GM12891 (cell line): ENCODE results near the gene PITRM1.

ENCODE experiments used
- DNase-seq: peaks from one replicate; pipeline ENCODE4 v3.0.0; 2011; ENCODE audit warnings: low spot score; ENCODE audit not compliant: insufficient read length
- FAIRE-seq: peaks from 2 replicates; lab custom pipeline; 2011; peaks lifted over from hg19 to GRCh38; lab: Jason Lieb, UNC
- PAX5 ChIP-seq: IDR thresholded peaks from 2 replicates; pipeline ENCODE4 v1.6.1; 2011; ENCODE audit warnings: low read length, moderate library complexity, mild to moderate bottlenecking; ENCODE audit not compliant: insufficient read depth, severe bottlenecking
- POLR2A ChIP-seq: IDR thresholded peaks from 2 replicates; pipeline ENCODE4 v1.6.1; 2011; ENCODE audit warnings: low read depth, low read length, control low read depth
- POLR2AphosphoS5 ChIP-seq: IDR thresholded peaks from 2 replicates; pipeline ENCODE4 v1.6.1; 2011; ENCODE audit warnings: low read depth, low read length, control low read depth
- POU2F2 ChIP-seq: IDR thresholded peaks from 2 replicates; pipeline ENCODE4 v1.6.1; 2011; ENCODE audit warnings: low read depth, mild to moderate bottlenecking, control low read depth, low read length, moderate library complexity
- SPI1 ChIP-seq: IDR thresholded peaks from 2 replicates; pipeline ENCODE4 v1.6.1; 2011; ENCODE audit warnings: low read depth, low read length, control low read depth
- TAF1 ChIP-seq: IDR thresholded peaks from 2 replicates; pipeline ENCODE4 v1.6.1; 2011; ENCODE audit warnings: low read depth, low read length, control low read depth

PITRM1 gene

GRCh38 chr10:3150961-3151360 is 21.6 kb downstream of the PITRM1 start:
- no peak for FAIRE-seq

GRCh38 chr10:3150366-3150765 is 22.2 kb downstream of the PITRM1 start:
- FAIRE-seq, result no peak
- DNase-seq, result no peak
- TF ChIP-seq POLR2A, result no peak
- no peak for TF ChIP-seq PAX5
- TF ChIP-seq SPI1, result no peak
- TF ChIP-seq TAF1, result no peak

More at GRCh38 chr10:3150961-3151360, 21.6 kb downstream of the PITRM1 start:
- DNase-seq, result no peak
- no peak for TF ChIP-seq SPI1
- no peak for TF ChIP-seq TAF1
- no peak for TF ChIP-seq POLR2AphosphoS5
- no peak for TF ChIP-seq POLR2A
- TF ChIP-seq POU2F2, result no peak
- no peak for TF ChIP-seq PAX5

- FAIRE-seq, result no peak
- DNase-seq, result no peak
These were observed 22.7 kb downstream of the PITRM1 start for GRCh38 chr10:3149918-3150317.

DNA sequence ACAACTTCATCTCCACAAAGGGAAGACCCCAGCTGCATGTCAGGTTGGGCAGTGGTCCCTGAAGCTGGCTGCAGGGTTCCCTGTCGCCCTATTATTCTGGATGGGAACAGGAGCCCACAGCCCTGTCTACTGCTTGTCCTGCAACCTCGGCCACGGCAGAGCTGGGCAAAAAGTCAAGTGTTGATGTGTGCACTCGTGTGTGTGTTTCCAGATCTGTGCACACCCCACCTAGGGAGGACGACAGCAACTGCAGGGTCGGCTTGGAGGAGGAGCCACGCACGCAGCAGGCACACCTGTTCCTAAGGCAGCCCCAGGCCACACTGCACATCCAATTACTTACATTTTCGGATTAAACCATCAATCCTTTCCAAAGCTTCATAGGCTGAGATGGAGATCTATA is 23.6 kb downstream of the PITRM1 start:
- DNase-seq (no peak), FAIRE-seq (no peak)
- no peak for TF ChIP-seq PAX5
- TF ChIP-seq TAF1, result no peak
- TF ChIP-seq POLR2AphosphoS5, result no peak
- TF ChIP-seq POU2F2, result no peak
- TF ChIP-seq SPI1, result no peak
- TF ChIP-seq POLR2A, result no peak

More at GRCh38 chr10:3149918-3150317, 22.7 kb downstream of the PITRM1 start:
- no peak for TF ChIP-seq TAF1
- TF ChIP-seq PAX5, result no peak
- no peak for TF ChIP-seq POU2F2
- no peak for TF ChIP-seq SPI1
- TF ChIP-seq POLR2A, result no peak
- TF ChIP-seq POLR2AphosphoS5, result no peak

DNA sequence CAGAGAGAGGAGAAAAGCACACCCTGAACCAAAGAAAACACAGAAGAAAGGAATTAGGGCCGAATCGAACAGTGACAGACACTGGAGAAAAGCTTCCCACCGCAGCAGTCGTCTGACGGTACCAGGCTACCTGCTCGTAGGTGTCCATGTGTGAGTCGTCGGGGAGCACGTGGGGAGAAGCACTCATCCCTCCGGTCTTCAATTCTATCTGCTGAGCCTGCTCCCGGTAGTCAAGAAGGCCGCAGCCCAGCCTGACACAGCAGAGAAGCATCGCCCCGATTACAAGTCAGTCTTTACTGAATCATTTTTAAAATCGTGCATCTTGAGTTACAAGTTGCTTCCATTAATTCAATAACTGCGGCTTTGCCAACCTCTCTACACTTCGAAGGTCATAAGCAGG is 24.5 kb downstream of the PITRM1 start:
- no peak for DNase-seq
- FAIRE-seq, result no peak
- TF ChIP-seq POU2F2 (no peak), POLR2AphosphoS5 (no peak), POLR2A (no peak), TAF1 (no peak), PAX5 (no peak), SPI1 (no peak)

- TF ChIP-seq POLR2AphosphoS5, result no peak
- TF ChIP-seq PAX5, result no peak
- TF ChIP-seq TAF1, result no peak
- TF ChIP-seq POU2F2, result no peak
- no peak for TF ChIP-seq POLR2A
- TF ChIP-seq SPI1, result no peak
- no peak for FAIRE-seq
- no peak for DNase-seq
These were observed 25.3 kb downstream of the PITRM1 start for GRCh38 chr10:3147117-3147820.

DNA sequence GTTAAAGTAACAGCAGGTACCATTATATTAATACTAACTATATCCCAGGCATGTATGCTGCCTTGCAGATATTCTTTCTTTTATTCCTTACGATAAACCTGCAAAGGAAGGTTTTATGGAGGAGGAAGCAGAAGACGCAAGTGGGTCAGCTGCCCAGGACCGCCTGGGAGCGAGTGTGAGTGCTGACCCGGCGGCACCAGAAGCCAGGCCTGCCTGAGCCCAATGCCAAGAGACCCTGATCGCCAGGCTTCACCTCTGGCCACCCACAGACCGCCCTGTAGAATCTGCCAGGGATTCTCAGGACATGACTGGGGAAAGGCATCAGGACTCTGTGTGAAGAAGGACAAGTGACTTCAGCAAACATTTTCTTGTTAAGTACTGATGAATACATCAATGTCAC is 26.3 kb downstream of the PITRM1 start:
- no peak for FAIRE-seq
- DNase-seq, result no peak

GRCh38 chr10:3145366-3145765 is 27.2 kb downstream of the PITRM1 start:
- TF ChIP-seq PAX5 (no peak), SPI1 (no peak), TAF1 (no peak)
- no peak for DNase-seq
- no peak for FAIRE-seq

More for the DNA sequence above, 26.3 kb downstream of the PITRM1 start:
- TF ChIP-seq POU2F2 (no peak), SPI1 (no peak)

GRCh38 chr10:3143791-3144434 is 28.7 kb downstream of the PITRM1 start:
- DNase-seq (no peak), FAIRE-seq (no peak)
- no peak for TF ChIP-seq POLR2A
- TF ChIP-seq POLR2AphosphoS5, result no peak
- no peak for TF ChIP-seq SPI1
- no peak for TF ChIP-seq POU2F2
- no peak for TF ChIP-seq TAF1

- FAIRE-seq, result no peak
- DNase-seq, result no peak
- TF ChIP-seq TAF1, result no peak
- TF ChIP-seq POLR2A, result no peak
- no peak for TF ChIP-seq POLR2AphosphoS5
- TF ChIP-seq SPI1, result no peak
These were observed 29.2 kb downstream of the PITRM1 start for GRCh38 chr10:3143366-3143765.
